Measurements from ENCODE around the gene CRELD1. TPM values are rescaled to one million over a fixed set of nuclear protein-coding genes. Genes with fewer than 3 reads are reported as not detected.
"Not testable (repeated sequence)": the region's sequence is repeated elsewhere in the genome, so short reads cannot be mapped to it uniquely, and the experiment has no call there.

The CRELD1 gene
- total and polyA plus RNA-seq, 7 donors = 4.8 to 67.8 (median 33.7) TPM

DNA sequence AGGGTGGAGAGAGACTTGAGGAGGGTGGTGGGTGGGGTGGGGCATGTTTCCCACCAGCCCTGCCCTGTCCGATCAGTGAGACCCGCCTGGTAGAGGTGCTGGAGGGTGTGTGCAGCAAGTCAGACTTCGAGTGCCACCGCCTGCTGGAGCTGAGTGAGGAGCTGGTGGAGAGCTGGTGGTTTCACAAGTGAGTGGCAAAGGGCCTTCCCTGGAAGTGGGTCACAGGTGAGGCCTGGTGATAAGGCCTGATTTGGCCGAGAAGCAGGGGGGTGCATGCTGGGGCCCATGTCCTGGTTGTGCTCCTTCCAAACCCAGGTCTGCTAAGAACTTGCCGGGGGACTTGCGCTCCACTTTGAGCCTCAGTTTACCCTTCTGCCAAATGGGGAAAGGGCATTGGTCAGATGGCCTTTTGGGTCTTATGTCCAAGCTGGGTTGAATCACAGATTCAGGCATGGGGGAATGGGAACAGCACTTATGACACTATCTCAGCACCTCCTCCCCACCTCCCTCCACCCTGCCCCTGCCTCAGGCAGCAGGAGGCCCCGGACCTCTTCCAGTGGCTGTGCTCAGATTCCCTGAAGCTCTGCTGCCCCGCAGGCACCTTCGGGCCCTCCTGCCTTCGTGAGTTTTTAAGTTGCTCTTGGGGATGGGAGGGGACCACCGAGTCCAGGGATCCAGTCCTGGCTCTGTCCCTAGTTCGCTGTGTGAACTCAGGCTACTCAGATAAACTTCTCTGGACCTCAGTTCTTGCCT is 4.0 kb downstream of the CRELD1 start:
- Histone ChIP-seq H3K4me3 (no peak overlapping the region), H3K9me3 (no peaks in the 10 kb centered on the region), H3K36me3 (peaks cover 7 to 34% (median 18%) of the 10 kb centered on the region in 4 donors), H3K27ac (no peak overlapping the region), H3K4me1 (peaks cover 0 to 30% (median 27%) of the 10 kb centered on the region in 4 donors), H3K27me3 (no peaks in the 10 kb centered on the region)
- intact Hi-C loops (cut with DNase I) = no loop called here
- WGBS, 2 donors = 95 to 97% methylated on average over 13 of the region's 13 CpGs
- DNase-seq = no peak
- no peak for TF ChIP-seq EP300 (IDR thresholded peaks at IDR 0.05)
- TF ChIP-seq, protein P1, sequence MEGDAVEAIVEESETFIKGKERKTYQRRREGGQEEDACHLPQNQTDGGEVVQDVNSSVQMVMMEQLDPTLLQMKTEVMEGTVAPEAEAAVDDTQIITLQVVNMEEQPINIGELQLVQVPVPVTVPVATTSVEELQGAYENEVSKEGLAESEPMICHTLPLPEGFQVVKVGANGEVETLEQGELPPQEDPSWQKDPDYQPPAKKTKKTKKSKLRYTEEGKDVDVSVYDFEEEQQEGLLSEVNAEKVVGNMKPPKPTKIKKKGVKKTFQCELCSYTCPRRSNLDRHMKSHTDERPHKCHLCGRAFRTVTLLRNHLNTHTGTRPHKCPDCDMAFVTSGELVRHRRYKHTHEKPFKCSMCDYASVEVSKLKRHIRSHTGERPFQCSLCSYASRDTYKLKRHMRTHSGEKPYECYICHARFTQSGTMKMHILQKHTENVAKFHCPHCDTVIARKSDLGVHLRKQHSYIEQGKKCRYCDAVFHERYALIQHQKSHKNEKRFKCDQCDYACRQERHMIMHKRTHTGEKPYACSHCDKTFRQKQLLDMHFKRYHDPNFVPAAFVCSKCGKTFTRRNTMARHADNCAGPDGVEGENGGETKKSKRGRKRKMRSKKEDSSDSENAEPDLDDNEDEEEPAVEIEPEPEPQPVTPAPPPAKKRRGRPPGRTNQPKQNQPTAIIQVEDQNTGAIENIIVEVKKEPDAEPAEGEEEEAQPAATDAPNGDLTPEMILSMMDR (IDR thresholded peaks at IDR 0.05) = no peak
- TF ChIP-seq POLR2AphosphoS5 (IDR thresholded peaks at IDR 0.05) = no peak
- TF ChIP-seq POLR2A (IDR thresholded peaks at IDR 0.05) = no peak

DNA sequence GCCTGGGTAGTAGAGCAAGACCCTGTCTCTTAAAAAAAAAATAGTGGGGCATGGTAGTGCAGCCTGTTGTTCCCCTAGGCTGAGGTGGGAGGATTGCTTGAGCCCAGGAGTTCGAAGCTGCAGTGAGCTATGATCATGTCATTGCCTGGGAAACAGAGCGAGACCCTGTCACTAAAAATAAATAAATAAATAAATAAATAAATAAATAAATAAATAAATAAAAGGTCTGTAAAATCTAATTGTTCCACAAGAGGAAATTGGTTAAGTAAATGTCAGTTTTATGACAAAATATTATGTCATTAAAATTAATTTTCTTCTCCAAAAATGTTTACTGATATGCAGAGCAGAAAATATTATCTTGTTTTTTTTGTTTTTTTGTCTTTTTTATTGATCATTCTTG is 5.3 kb downstream of the CRELD1 start:
- Histone ChIP-seq H3K36me3 (peaks cover 7 to 45% (median 18%) of the 10 kb centered on the region in 4 donors), H3K27me3 (no peaks in the 10 kb centered on the region), H3K27ac (no peak overlapping the region), H3K9me3 (no peaks in the 10 kb centered on the region), H3K4me3 (no peak overlapping the region), H3K4me1 (peaks cover 0 to 22% (median 21%) of the 10 kb centered on the region in 4 donors)
- no peak for DNase-seq
- no peak for TF ChIP-seq POLR2A (IDR thresholded peaks at IDR 0.05)
- no peak for TF ChIP-seq EP300 (IDR thresholded peaks at IDR 0.05)
- TF ChIP-seq, protein P1 (IDR thresholded peaks at IDR 0.05) = no peak
- TF ChIP-seq POLR2AphosphoS5 (IDR thresholded peaks at IDR 0.05) = no peak
- intact Hi-C loops (cut with DNase I) = no loop called here
- WGBS, 2 donors = 95% methylated on average over 2 of the region's 2 CpGs

DNA sequence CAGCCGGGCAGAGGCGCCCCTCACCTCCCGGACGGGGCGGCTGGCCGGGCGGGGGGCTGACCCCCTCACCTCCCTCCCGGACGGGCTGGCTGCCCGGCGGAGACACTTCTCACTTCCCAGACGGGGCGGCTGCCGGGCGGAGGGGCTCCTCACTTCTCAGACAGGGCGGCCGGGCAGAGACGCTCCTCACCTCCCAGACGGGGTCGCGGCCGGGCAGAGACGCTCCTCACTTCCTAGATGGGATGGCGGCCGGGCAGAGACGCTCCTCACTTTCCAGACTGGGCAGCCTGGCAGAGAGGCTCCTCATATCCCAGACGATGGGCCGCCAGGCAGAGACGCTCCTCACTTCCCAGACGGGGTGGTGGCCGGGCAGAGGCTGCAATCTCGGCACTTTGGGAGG is 6.3 kb downstream of the CRELD1 start:
- H3K4me3 ChIP-seq; H3K27me3 ChIP-seq; H3K9me3 ChIP-seq; intact Hi-C loops (cut with DNase I); H3K27ac ChIP-seq; DNase-seq: not testable (repeated sequence)
- H3K4me1 ChIP-seq = peaks cover 0 to 14% (median 12%) of the 10 kb centered on the region in 4 donors
- H3K36me3 ChIP-seq = peaks cover 7 to 50% (median 21%) of the 10 kb centered on the region in 4 donors
- 97% methylated on average over 32 of the region's 32 CpGs for WGBS, 2 donors

DNA sequence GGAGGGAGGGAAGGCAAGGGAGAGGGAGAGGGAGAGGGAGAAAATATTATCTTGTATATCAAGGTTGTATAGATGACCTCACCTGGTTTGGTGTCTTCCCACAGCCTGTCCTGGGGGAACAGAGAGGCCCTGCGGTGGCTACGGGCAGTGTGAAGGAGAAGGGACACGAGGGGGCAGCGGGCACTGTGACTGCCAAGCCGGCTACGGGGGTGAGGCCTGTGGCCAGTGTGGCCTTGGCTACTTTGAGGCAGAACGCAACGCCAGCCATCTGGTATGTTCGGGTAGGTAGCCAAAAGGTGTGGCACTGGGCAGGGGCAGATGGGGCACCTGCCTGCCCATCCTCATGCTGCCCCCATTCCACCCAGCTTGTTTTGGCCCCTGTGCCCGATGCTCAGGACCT is 7.1 kb downstream of the CRELD1 start:
- intact Hi-C loops (cut with DNase I) = no loop called here
- no peak overlapping the region for H3K4me3 ChIP-seq
- H3K27me3 ChIP-seq = no peaks in the 10 kb centered on the region
- TF ChIP-seq EP300 (IDR thresholded peaks at IDR 0.05) (no peak), POLR2A (IDR thresholded peaks at IDR 0.05) (no peak), POLR2AphosphoS5 (IDR thresholded peaks at IDR 0.05) (no peak)
- TF ChIP-seq, protein P1 (IDR thresholded peaks at IDR 0.05) = no peak
- peaks cover 7 to 50% (median 21%) of the 10 kb centered on the region in 4 donors for H3K36me3 ChIP-seq
- H3K4me1 ChIP-seq = peaks cover 0 to 11% (median 6%) of the 10 kb centered on the region in 4 donors
- DNase-seq = no peak
- no peak overlapping the region for H3K27ac ChIP-seq
- H3K9me3 ChIP-seq = no peaks in the 10 kb centered on the region
- WGBS, 2 donors = 97 to 98% methylated on average over 10 of the region's 10 CpGs

DNA sequence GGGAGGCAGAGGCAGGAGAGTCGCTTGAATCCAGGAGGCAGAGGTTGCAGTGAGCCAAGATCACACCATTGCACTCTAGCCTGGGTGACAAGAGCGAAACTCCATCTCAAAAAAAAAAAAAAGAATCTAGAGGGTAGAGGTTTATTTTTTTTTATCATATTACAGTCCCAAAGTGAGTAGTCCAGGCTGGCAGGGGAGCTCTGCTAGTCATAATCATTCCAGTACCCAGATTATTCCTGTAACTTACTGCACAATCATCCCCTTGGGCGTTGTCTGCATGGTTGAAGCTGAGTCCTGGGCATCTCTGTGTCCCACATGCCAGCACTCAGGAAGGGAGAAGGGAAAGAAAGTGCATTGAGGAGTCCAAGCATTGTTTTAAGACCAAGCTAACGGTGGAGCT is 8.5 kb downstream of the CRELD1 start:
- H3K4me1 ChIP-seq = peaks cover 0 to 16% (median 7%) of the 10 kb centered on the region in 4 donors
- H3K4me3 ChIP-seq = no peak overlapping the region
- H3K9me3 ChIP-seq = no peaks in the 10 kb centered on the region
- intact Hi-C loops (cut with DNase I) = no loop called here
- H3K27me3 ChIP-seq = no peaks in the 10 kb centered on the region
- TF ChIP-seq POLR2A (IDR thresholded peaks at IDR 0.05) = no peak
- TF ChIP-seq POLR2AphosphoS5 (IDR thresholded peaks at IDR 0.05) = no peak
- TF ChIP-seq, protein P1 (IDR thresholded peaks at IDR 0.05) = no peak
- H3K36me3 ChIP-seq = peaks cover 7 to 44% (median 17%) of the 10 kb centered on the region in 4 donors
- 88 to 95% methylated on average over 4 of the region's 4 CpGs for WGBS, 2 donors
- no peak overlapping the region for H3K27ac ChIP-seq
- DNase-seq = no peak

Data from sigmoid colon (tissue), 7 donors.